Tongue (tissue), 2 donors: Measurements from ENCODE around the gene GALNT14. TPM values are rescaled to one million over a fixed set of nuclear protein-coding genes. Genes with fewer than 3 reads are reported as not detected.

ENCODE experiments used
- DNase-seq: peaks from one replicate; pipeline ENCODE4 v3.0.0-alpha.2; 2015
- total RNA-seq: library from RNA; depleted of rRNA; stranded (reverse); fragments of >200 nt; gene quantifications from one replicate; pipeline ENCODE4 v1.2.3, GENCODE V29; 2014

Gene GALNT14
- total RNA-seq, 1 donor from 2014 or later, result 5.6 TPM

GRCh38 chr2:31086590-31086989, 51.6 kb downstream of the GALNT14 start:
- no peak for DNase-seq

GRCh38 chr2:31083234-31083993, 54.8 kb downstream of the GALNT14 start:
- no peak for DNase-seq

- DNase-seq, result no peak
Measured at GRCh38 chr2:31082002-31082401, 56.2 kb downstream of the GALNT14 start.

GRCh38 chr2:31081492-31081891, 56.7 kb downstream of the GALNT14 start:
- DNase-seq, result no peak

- no peak for DNase-seq
Measured at GRCh38 chr2:31080361-31080760, 57.9 kb downstream of the GALNT14 start.

- no peak for DNase-seq
Measured at GRCh38 chr2:31079665-31080064, 58.6 kb downstream of the GALNT14 start.

- DNase-seq, result no peak
Measured at GRCh38 chr2:31078579-31079105, 59.6 kb downstream of the GALNT14 start.

GRCh38 chr2:31078011-31078410, 60.2 kb downstream of the GALNT14 start:
- no peak for DNase-seq

GRCh38 chr2:31075941-31076590, 62.2 kb downstream of the GALNT14 start:
- no peak for DNase-seq

- peak; percentile 39 for DNase-seq
Measured at GRCh38 chr2:31075431-31075830, 62.8 kb downstream of the GALNT14 start.

GRCh38 chr2:31071741-31072140, 66.5 kb downstream of the GALNT14 start:
- no peak for DNase-seq

GRCh38 chr2:31070339-31071125, 67.7 kb downstream of the GALNT14 start:
- DNase-seq, result no peak

- no peak for DNase-seq
Measured at GRCh38 chr2:31069643-31070325, 68.5 kb downstream of the GALNT14 start.

- no peak for DNase-seq
Measured at GRCh38 chr2:31067259-31067658, 71.0 kb downstream of the GALNT14 start.

- DNase-seq, result no peak
Measured at GRCh38 chr2:31066551-31066950, 71.7 kb downstream of the GALNT14 start.

GRCh38 chr2:31066086-31066485, 72.2 kb downstream of the GALNT14 start:
- DNase-seq, result no peak

GRCh38 chr2:31065356-31065755, 72.9 kb downstream of the GALNT14 start:
- no peak for DNase-seq

GRCh38 chr2:31060397-31060796, 77.8 kb downstream of the GALNT14 start:
- DNase-seq, result no peak

GRCh38 chr2:31058096-31059035, 79.9 kb downstream of the GALNT14 start:
- DNase-seq, result no peak

GRCh38 chr2:31057691-31058090, 80.5 kb downstream of the GALNT14 start:
- no peak for DNase-seq

- no peak for DNase-seq
Measured at GRCh38 chr2:31055938-31056337, 82.3 kb downstream of the GALNT14 start.
